Hindlimb muscle (tissue), 1 donor: ENCODE results near the gene CCND2. TPM values are rescaled to one million over a fixed set of nuclear protein-coding genes. Genes with fewer than 3 reads are reported as not detected.

ENCODE experiments used
- DNase-seq: peaks from one replicate; pipeline ENCODE4 v3.0.0-alpha.2; 2013
- polyA plus RNA-seq: library from polyadenylated mRNA; unstranded; fragments of 120-200 nt; gene quantifications from one replicate; pipeline ENCODE4 v1.2.1, GENCODE V29; 2013; ENCODE audit not compliant: insufficient read length

The CCND2 gene
- polyA plus RNA-seq, 1 donor = 85.3 TPM

DNA sequence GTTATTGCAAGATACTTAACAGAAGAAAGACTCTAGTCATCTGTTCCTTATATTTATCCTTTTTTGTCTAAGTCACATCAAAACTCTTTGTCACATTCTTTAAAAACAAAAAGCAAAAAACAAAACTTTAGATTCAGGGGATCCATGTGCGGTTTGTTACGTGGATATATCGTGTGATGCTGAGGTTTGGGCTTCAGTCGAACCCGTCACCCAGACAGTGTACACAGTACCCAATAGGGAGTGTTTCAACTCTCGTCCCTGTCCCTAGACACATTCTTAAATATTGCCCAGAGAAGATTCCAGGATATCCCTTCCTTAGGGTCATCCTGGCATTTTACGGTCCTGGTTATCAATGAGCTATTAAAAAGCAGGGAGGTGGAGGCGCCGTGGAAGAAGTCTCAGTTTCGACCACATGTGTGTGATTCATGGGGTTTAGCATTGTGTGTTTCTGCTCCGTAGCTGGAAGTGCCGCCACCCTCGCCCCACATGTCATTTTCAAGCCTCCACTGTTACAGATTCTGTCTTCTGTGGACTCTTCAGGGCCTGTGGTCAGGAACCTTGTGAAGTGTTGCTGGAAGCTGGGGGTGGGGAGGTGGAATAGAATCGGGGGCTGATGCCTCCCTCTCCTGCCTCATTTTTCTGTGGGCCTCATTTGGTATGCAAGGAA lies 19.9 kb downstream of the CCND2 start:
- no peak for DNase-seq

GRCh38 chr12:4293966-4294505 lies 20.5 kb downstream of the CCND2 start:
- DNase-seq = no peak

DNA sequence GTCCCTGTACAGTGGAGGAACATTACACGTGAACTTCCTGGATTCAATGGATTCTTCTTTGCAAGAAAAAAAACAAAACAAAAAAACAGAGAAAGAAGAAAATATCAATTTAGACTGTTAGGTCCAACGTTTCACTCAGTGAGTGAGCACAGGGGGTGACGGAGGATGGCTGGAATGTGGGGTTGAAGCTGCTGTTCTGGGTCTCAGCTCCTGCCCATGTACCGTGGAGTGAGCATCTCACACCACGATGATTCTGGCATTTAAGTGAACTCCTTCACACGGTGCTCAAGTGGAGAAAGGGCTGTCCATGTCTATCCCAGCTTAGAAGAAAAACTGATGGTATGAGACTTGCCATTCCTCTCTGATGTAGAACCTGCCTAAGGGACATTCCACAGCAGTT lies 23.2 kb downstream of the CCND2 start:
- DNase-seq = no peak

- no peak for DNase-seq
These were observed 24.1 kb downstream of the CCND2 start for GRCh38 chr12:4297617-4298016.

GRCh38 chr12:4300883-4301282 lies 27.3 kb downstream of the CCND2 start:
- DNase-seq = no peak

GRCh38 chr12:4301932-4302501 lies 28.5 kb downstream of the CCND2 start:
- DNase-seq = no peak

DNA sequence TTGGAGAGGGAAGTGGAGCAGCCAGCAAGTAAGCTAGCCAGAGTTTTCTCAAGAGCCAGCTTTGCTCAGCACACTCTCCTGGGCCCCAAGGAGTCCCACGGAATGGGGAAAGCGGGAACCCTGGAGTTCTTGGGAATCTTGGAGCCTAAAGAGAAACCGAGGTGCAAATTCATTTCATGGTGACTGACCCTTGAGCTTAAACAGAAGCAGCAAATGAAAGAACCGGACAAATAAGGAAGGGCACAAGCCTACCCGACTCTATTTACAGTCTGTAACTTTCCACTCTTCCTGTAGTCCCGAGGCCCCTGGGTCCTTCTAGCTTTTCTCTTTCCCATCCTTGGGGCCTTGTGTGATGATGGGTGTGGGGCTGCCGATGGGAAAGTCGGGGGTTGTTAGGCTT lies 29.3 kb downstream of the CCND2 start:
- no peak for DNase-seq

DNA sequence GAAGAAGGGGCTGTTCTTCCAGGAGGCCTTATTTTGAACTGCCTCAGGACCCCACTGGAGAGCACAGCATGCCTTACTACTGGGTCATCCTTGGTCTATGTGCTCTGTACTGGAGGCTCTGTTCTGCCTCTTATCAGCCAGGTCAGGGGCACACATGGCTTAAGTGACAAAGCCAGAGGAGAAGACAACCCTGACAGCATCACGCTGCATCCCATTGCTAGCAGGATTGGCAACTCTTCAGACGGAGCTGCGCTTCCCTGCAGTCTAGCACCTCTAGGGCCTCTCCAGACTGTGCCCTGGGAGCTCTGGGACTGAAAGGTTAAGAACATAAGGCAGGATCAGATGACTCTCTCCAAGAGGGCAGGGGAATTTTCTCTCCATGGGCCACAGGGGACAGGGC lies 30.2 kb downstream of the CCND2 start:
- no peak for DNase-seq

GRCh38 chr12:4307593-4308333 lies 34.2 kb downstream of the CCND2 start:
- peak; percentile 66 for DNase-seq

GRCh38 chr12:4308334-4308950 lies 34.9 kb downstream of the CCND2 start:
- no peak for DNase-seq

DNA sequence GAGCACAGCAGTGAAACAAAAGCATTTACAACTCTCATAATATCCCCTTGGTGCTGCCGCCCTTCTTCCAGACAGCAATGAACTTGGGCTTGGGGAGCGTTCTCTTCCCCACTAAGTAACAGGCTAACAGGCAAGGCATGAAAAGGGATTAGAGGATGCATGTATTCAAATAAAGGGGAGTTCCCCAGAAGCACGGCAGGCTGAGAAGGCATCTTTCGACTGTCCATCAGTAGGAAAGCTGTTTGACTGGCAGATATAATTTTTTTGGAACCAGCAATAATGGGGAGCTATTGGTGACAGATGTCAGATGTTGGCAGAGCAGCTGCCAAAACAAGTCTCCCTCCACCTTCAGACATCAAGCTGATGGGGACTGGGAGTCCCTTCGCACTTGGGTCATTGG lies 38.2 kb downstream of the CCND2 start:
- DNase-seq = no peak

- no peak for DNase-seq
These were observed 38.7 kb downstream of the CCND2 start for GRCh38 chr12:4312251-4312650.

- peak; percentile 4 for DNase-seq
These were observed 46.9 kb downstream of the CCND2 start for GRCh38 chr12:4320497-4320852.

- DNase-seq = peak; percentile 95
These were observed 47.5 kb downstream of the CCND2 start, which contains the start of gene TIGAR for GRCh38 chr12:4320853-4321701. Gene TIGAR, plus strand, starts transcription at chr12:4321213. Its CDS starts 59 bp downstream, at chr12:4321272.

GRCh38 chr12:4322726-4323125 lies 49.2 kb downstream of the CCND2 start:
- DNase-seq = no peak

Other genes with a start within 250 kb of the CCND2 start
- 6.1 TPM for gene TIGAR, start 47.5 kb downstream of the CCND2 start, polyA plus RNA-seq
- not detected for gene FGF23, start 106.0 kb downstream of the CCND2 start, polyA plus RNA-seq
- 28.9 TPM for gene FGF6, start 172.1 kb downstream of the CCND2 start, polyA plus RNA-seq